GM21526 (cell line): ENCODE data around the gene SORCS2.

Experiments
- ATAC-seq: cut with Tn5 transposase; IDR thresholded peaks from one replicate; pipeline ENCODE4 v1.9.1; 2021; ENCODE audit warnings: moderate library complexity; ENCODE audit not compliant: unreplicated experiment, low FRiP score

Gene SORCS2

GRCh38 chr4:7332216-7333023 is 140.1 kb downstream of the SORCS2 start:
- ATAC-seq: no peak

GRCh38 chr4:7333024-7333780 is 140.9 kb downstream of the SORCS2 start:
- ATAC-seq: no peak

GRCh38 chr4:7333801-7334421 is 141.6 kb downstream of the SORCS2 start:
- ATAC-seq: no peak

DNA sequence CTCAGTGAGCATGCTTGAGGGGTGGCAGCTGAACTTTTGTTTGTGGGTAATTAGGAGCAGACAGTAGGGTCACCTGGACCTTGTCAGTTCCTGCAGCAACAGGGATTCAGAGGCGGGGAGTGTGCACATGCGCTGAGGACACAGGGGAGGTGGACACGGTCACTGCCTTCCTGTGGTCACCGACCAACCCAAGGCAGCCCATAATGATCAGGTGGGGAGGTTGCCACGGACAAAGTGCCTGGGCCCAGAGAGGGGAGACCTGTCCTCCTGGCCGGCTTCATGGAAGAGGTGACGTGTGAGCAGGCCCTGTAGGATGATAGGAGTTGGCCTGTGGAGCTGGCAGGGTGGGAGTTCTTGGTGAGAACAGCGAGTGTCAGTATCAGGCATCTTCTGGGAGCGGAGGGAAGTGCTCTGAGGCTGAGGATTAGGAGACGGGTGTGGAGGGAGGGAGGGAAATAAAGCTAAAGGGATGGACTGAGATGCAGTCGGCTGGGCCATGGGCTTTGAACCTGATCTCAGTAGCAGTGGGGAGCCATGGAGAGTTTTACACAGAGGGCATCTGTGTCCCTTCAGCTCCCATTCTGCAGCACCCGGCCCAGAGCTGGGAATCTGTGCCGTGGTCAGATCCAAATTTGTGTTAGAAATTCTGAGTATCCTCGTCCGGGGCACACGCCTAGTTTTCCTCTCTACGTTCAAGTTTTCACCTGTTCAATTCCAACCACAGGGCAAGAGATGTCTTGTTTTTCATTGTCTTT is 142.4 kb downstream of the SORCS2 start:
- ATAC-seq: no peak

DNA sequence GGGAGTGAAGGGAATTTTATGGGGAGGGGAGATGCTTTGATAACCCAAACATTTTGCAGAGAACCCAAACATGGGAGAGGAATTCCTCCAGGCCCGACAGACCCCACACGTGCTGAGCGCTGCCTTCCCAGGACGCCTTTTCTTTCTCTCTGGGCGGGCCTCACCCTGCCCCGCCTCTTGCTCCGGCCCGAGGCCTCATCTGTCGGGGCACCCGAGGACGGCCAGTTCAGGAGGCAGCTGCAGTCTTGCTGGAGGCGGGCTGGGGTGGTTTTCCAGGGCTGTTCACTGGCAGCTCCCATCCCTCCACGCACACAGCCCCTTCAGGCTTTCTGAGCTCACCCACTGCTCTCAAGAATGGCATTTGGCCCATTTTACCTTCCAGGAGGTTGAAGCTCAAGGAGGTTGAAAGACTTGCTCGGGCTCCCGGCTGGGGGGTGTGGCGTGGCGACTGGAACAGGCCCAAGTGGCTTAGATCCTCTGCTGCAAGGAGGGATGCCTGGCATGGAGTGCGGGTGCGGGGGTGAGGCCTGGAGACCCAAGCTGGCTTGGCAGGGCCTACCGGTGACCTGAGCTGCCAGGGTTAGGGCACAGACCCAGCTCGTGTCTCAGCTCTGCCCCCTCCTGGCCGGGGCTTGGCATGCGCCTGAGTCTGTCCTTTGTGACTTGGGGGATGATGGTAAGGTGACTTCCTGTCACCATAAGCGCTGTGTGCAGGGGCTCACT is 143.2 kb downstream of the SORCS2 start:
- ATAC-seq: no peak

- no peak for ATAC-seq
Measured at GRCh38 chr4:7336067-7336569, 143.8 kb downstream of the SORCS2 start.

DNA sequence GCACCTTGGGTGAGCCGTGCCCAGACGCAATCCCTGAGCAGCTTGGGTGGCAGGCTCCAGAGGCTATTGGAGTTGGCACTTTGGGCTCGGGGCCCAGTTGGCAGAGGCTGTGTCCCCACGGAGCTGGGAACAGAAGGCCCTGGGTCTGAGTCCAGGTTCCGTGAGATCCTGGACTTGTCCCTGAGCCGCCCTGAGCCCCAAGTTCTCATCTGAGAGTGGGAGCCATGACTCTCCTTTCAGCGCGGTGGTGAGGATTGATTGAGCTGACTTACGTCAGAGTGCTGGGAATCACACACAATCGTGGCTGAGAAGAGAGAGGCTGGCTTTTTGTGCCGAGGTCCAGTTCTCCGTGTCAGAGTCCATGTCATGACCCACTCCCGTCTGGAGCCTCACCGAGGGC is 144.4 kb downstream of the SORCS2 start:
- ATAC-seq: no peak

DNA sequence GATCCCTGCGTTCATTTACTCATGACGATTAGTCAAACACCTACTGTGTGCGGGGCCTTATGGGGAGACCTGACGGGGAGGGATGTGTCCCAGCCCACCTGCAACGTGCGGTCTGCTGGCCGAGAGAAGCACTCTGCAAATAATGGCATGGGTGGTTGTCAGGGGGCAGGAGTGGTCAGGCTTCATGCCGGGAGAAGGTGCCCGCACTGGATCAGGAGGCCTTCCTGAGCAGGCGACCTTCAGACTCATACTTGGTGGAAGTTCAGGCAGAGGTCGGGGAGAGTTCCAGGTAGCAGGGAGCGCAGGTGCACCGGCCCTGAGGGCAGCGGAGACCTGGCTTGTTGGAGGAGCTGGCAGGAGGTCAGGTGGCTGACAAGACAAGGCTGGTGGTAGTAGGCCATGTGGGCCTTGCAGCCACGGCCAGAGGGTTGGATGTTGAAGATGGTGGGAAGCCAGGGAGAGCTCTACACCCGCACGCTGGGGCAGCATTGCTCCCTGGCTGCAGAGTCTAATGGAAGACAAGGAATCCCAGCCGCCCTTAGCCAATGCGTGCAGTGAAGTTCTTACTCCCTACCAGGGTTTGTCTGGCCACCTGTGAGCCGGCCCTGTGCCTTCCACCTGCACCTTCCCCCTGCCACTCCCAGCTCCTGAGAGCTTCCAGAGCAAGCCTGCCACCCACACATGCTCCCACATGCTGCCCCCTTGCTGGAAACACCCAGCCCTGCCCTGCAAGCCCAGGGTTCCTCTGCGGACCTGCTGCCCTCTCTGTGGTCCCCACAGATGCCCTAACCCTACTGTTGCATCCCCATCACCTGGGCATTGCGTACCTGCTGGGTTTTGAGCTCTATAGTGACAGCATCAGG is 145.1 kb downstream of the SORCS2 start:
- ATAC-seq: no peak

DNA sequence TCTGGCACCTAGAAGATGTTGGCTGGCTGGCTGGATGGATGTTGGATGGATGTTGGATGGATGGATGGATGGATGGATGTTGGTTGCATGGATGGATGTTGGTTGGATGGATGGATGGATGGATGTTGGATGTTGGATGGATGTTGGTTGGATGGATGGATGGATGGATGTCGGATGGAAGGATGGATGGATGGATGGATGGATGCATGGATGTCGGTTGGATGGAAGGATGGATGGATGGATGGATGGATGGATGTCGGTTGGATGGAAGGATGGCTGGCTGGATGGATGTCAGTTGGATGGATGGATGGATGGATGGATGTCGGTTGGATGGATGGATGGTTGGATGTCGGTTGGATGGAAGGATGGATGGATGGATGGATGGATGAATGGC is 145.7 kb downstream of the SORCS2 start:
- no peak for ATAC-seq

GRCh38 chr4:7338876-7339623 is 146.7 kb downstream of the SORCS2 start:
- ATAC-seq: no peak

DNA sequence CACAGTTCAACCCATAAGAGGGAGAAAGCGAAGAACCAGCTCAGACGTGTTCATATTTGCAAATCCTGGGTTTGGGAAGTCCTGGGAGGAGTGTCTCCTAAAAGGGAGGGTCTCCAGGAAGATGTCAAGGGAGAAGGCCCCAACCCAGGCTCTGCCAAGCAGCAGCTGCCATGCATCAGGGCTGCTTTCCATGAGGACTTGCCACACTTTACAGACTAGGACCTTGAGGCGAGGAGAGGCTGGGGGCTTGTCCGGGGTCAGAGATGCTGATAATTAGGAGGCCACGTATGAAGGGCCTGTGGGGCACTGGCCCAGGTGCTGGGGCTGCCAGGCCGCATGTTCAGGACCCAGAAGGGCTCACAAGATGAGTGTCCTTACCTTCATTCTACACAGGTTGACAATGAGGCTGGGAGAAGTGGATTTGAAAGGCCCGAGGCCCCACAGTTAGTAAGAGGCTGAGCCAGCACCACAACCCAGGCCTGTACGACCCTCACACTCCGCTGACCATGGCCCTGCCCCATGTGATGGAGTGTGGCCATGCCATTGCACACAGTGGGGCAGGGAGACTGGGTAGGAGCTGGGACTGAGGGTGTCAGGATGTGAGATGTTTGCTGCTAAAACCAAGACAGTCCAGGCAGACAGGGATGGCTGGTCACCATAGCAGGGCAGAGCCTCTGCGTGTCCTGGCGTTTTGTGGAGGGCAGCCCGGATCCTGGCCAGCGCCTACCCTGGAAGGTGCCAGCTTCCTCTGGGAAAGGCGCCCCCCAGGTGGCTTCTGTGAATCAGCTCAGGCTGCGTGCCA is 147.6 kb downstream of the SORCS2 start:
- ATAC-seq: no peak

- ATAC-seq: no peak
Measured at GRCh38 chr4:7340553-7341433, 148.5 kb downstream of the SORCS2 start.

GRCh38 chr4:7341491-7342222 is 149.3 kb downstream of the SORCS2 start:
- ATAC-seq: no peak

DNA sequence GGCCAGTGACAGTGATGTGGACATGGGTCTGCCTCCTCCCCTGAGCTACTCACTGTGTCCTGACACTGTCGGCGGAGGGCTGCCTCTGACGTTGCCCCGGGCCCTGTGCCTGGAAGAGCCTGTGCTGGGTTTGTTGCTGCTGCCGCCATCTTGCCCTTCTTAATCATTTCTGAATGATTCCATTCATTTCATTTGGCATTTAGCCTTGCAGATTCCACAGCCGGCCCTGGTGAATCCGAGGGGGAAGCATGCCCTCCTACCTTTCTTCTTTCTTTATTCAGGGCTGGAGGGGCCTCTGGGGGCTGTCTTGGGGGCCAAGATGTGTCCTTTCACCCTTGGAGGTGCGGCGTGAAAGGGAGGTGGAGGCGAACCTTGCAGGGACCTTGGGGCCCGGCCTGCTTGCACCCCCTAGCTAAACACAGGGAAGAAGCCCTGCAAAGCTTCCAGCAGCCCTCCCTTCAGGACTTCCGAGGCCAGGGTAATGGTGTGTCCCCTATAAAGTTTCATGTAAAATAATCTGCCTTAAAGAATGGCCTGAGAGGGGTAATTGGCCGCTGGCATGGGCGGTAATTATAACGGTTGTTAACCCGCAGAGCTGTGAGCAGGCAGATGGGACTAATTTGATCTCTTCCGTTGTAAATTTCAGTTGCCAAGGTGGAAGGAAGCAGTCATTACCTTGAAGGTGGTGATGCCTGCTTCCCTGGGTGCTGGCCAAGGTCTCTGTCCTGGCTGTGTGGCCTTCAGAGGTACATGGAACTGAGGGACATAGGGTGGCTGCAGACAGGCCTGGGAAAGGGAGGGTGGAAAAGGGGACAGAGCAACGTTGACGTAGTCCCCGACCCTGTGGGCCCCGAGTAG is 150.1 kb downstream of the SORCS2 start:
- no peak for ATAC-seq

DNA sequence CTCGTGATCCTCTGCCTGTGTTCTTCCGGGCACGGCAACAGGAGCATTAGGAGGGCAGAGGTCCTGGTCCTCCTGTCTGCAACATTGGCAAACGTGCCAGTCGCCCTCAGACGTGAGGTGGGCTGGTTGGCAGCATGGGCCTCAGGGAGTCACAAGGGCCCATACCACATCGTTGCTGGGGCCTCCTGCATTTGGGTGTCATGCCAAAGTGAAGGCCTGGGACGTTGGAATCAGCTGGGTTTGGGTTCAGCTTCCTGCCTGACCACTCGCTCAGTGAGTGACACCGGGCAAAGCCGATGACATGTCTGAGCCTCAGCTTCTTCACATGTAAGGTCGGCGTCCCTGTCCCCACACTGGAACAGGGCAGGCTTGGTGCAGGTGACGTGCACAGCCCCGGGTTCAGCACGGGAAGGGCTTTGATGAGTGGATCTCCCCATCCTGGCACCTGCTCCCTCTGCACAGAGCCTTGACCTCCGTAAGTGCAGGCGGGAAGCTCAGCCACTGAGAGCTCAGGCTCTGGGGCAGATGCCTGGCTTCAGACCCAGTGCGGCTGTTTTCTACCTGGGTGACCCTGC is 150.8 kb downstream of the SORCS2 start:
- ATAC-seq: no peak
